Muscle of leg (tissue), 9 donors: ENCODE results near the gene TRAPPC6A. TPM values are rescaled to one million over a fixed set of nuclear protein-coding genes. Genes with fewer than 3 reads are reported as not detected.

Source experiments
- polyA plus RNA-seq, 8 donors: library from polyadenylated mRNA; unstranded; fragments of 120-200 nt; gene quantifications; one replicate each; pipeline versions ENCODE4 v1.2.1 to v1.2.3, GENCODE V29; 2013; ENCODE audit warnings: inconsistent platforms in 1 of 8, low replicate concordance in 1 of 8; ENCODE audit not compliant: insufficient read length in 8 of 8, insufficient read depth in 1 of 8
- total RNA-seq: library from RNA; stranded (reverse); fragments of 120-200 nt; gene quantifications from one replicate; pipeline ENCODE4 v1.2.4, GENCODE V29; 2013

Gene TRAPPC6A
- total and polyA plus RNA-seq, 9 donors: 18.4 to 31.6 (median 25.1) TPM

Other genes with a start within 250 kb of the TRAPPC6A start
- gene APOC4, start 236.0 kb downstream of the TRAPPC6A start, total RNA-seq: not detected
- gene APOC4, start 236.0 kb downstream of the TRAPPC6A start, polyA plus RNA-seq: not detected
- gene APOC2, start 232.2 kb downstream of the TRAPPC6A start, total RNA-seq: 0.44 TPM
- 1 to 10 TPM in 3 of 8 donors, under 1 TPM in 2, not detected in 3; 0.33 to 8.8 (median 4.5) TPM for gene APOC2, start 232.2 kb downstream of the TRAPPC6A start, polyA plus RNA-seq
- 18.7 TPM for gene CLPTM1, start 222.9 kb downstream of the TRAPPC6A start, total RNA-seq
- 10 to 100 TPM; 45.7 to 64.6 (median 57.2) TPM for gene CLPTM1, start 222.9 kb downstream of the TRAPPC6A start, polyA plus RNA-seq
- 2.0 TPM for gene RELB, start 176.8 kb downstream of the TRAPPC6A start, total RNA-seq
- 1 to 10 TPM; 3.8 to 6.0 (median 5.3) TPM for gene RELB, start 176.8 kb downstream of the TRAPPC6A start, polyA plus RNA-seq
- gene CLASRP, start 139.2 kb downstream of the TRAPPC6A start, total RNA-seq: 22.8 TPM
- gene CLASRP, start 139.2 kb downstream of the TRAPPC6A start, polyA plus RNA-seq: 10 to 100 TPM; 38.2 to 56.2 (median 45.6) TPM
- gene ZNF296, start 101.8 kb downstream of the TRAPPC6A start, total RNA-seq: 0.13 TPM
- gene ZNF296, start 101.8 kb downstream of the TRAPPC6A start, polyA plus RNA-seq: 1 to 10 TPM in 3 of 8 donors, under 1 TPM in 5; 0.29 to 1.5 (median 0.80) TPM
- gene GEMIN7, start 99.0 kb downstream of the TRAPPC6A start, total RNA-seq: 13.8 TPM
- 10 to 100 TPM; 19.9 to 25.3 (median 21.8) TPM for gene GEMIN7, start 99.0 kb downstream of the TRAPPC6A start, polyA plus RNA-seq
- 20.4 TPM for gene PPP1R37, start 85.1 kb downstream of the TRAPPC6A start, total RNA-seq
- 10 to 100 TPM; 19.4 to 29.3 (median 24.7) TPM for gene PPP1R37, start 85.1 kb downstream of the TRAPPC6A start, polyA plus RNA-seq
- 0.13 TPM for gene NKPD1, start 17.3 kb downstream of the TRAPPC6A start, total RNA-seq
- under 1 TPM; 0.12 to 0.38 (median 0.17) TPM for gene NKPD1, start 17.3 kb downstream of the TRAPPC6A start, polyA plus RNA-seq
- gene BLOC1S3, start 547 bp upstream of the TRAPPC6A start, total RNA-seq: 1.8 TPM
- 1 to 10 TPM; 5.2 to 8.4 (median 7.3) TPM for gene BLOC1S3, start 547 bp upstream of the TRAPPC6A start, polyA plus RNA-seq
- 1.9 TPM for gene EXOC3L2, start 67.2 kb upstream of the TRAPPC6A start, total RNA-seq
- 1 to 10 TPM in 7 of 8 donors, under 1 TPM in 1; 0.93 to 2.0 (median 1.6) TPM for gene EXOC3L2, start 67.2 kb upstream of the TRAPPC6A start, polyA plus RNA-seq
- gene MARK4, start 73.0 kb upstream of the TRAPPC6A start, total RNA-seq: 11.1 TPM
- gene MARK4, start 73.0 kb upstream of the TRAPPC6A start, polyA plus RNA-seq: 10 to 100 TPM; 29.0 to 38.9 (median 35.8) TPM
- 2,005 TPM for gene CKM, start 144.6 kb upstream of the TRAPPC6A start, total RNA-seq
- gene CKM, start 144.6 kb upstream of the TRAPPC6A start, polyA plus RNA-seq: 1,000 to 10,000 TPM; 1,629 to 3,729 (median 3,028) TPM
- gene KLC3, start 162.5 kb upstream of the TRAPPC6A start, total RNA-seq: 0.09 TPM
- gene KLC3, start 162.5 kb upstream of the TRAPPC6A start, polyA plus RNA-seq: 1 to 10 TPM in 1 of 8 donors, under 1 TPM in 6, not detected in 1; 0.14 to 5.9 (median 0.28) TPM
- 6.6 TPM for gene ERCC2, start 192.3 kb upstream of the TRAPPC6A start, total RNA-seq
- gene ERCC2, start 192.3 kb upstream of the TRAPPC6A start, polyA plus RNA-seq: 10 to 100 TPM; 13.5 to 19.9 (median 15.3) TPM
- gene PPP1R13L, start 226.8 kb upstream of the TRAPPC6A start, total RNA-seq: 1.7 TPM
- gene PPP1R13L, start 226.8 kb upstream of the TRAPPC6A start, polyA plus RNA-seq: 1 to 10 TPM; 2.7 to 8.4 (median 3.5) TPM
- gene POLR1G, start 228.4 kb upstream of the TRAPPC6A start, total RNA-seq: 7.7 TPM
- 1 to 10 TPM; 4.4 to 8.9 (median 6.2) TPM for gene POLR1G, start 228.4 kb upstream of the TRAPPC6A start, polyA plus RNA-seq
- gene ERCC1, start 245.7 kb upstream of the TRAPPC6A start, total RNA-seq: 98.8 TPM
- gene ERCC1, start 245.7 kb upstream of the TRAPPC6A start, polyA plus RNA-seq: 100 to 1,000 TPM in 2 of 8 donors, 10 to 100 TPM in 6; 81.8 to 110 (median 88.0) TPM